ENCODE results near the gene DOK3. TPM values are rescaled to one million over a fixed set of nuclear protein-coding genes. Genes with fewer than 3 reads are reported as not detected.

Gene DOK3
- total and polyA plus RNA-seq, 2 of the 13 experiments (the other 11 are each of a cell fraction or from before 2014, with no cell fraction given) = 1.4 to 1.5 TPM

DNA sequence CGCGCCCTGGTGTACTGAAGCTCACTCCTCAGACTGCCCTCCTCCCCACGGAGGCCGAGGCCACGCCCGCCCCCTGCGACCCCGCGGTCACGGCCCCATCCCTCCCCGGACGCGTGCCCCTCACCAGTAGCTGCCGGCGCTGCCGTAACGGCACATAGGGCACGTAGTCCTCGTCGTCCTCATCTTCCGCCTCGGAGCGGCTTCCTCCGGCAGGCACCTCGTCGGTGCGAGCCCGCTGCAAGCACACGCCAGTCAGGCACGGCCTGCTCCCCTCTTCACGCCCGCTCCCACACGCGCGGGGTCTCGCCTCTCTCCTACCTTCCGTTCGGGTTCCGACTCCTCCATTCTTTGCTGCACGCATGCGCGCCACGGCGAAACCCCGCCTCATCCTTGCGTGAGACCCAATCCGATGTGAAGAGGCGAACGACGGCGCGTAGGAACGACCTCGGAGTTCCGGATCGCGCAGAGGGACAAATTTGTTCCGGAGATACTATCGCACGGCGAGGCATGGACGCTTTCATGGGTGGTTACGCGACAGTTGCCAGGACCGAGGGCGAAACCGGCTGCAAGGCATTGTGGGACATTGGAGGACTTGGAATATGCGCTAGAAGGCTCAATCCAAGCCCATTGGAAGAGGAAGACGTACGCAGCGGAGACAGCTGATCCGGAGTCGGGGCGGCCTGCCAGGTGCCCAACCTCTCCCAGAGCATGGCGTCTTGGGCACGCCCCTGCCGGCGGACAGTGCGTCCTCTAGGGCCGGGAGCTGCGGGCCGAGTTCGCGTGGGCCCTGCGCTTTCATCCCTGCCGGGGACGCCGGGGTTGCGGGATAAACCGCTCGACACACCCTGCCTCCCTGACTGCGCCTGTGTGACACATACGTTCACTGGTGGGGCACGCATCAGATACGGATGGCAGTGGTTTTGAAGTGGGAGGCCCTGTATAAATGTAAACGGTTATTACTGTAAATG lies 7.3 kb upstream of the DOK3 start, which contains the start of gene DDX41 (continued):
- TF ChIP-seq PAWR (CRISPR knock-in tag; IDR thresholded peaks at IDR 0.05; ENCODE audit: borderline replicate concordance) = 0 out of 2 replicates have a peak, but pooled peaks have one; percentile 52
- TF ChIP-seq RBM22 (optimal IDR thresholded peaks at IDR 0.05; ENCODE audit: low read length) = peak; percentile 60
- no peak for TF ChIP-seq ZNF530 (CRISPR knock-in tag; IDR thresholded peaks at IDR 0.05; ENCODE audit: low read depth)
- no peak for TF ChIP-seq NFRKB (IDR thresholded peaks at IDR 0.05)
- peak; percentile 71; the same call in 1 of the 2 replicates for TF ChIP-seq KLF12 (CRISPR knock-in tag; IDR thresholded peaks at IDR 0.05; ENCODE audit: borderline replicate concordance)
- TF ChIP-seq, protein P1, sequence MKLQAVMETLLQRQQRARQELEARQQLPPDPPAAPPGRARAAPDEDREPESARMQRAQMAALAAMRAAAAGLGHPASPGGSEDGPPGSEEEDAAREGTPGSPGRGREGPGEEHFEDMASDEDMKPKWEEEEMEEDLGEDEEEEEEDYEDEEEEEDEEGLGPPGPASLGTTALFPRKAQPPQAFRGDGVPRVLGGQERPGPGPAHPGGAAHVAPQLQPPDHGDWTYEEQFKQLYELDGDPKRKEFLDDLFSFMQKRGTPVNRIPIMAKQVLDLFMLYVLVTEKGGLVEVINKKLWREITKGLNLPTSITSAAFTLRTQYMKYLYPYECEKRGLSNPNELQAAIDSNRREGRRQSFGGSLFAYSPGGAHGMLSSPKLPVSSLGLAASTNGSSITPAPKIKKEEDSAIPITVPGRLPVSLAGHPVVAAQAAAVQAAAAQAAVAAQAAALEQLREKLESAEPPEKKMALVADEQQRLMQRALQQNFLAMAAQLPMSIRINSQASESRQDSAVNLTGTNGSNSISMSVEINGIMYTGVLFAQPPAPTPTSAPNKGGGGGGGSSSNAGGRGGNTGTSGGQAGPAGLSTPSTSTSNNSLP (IDR thresholded peaks at IDR 0.05; ENCODE audit: low read depth, low read length) = peak; percentile 39; the same call in 1 of the 2 replicates
- TF ChIP-seq NFE2 (CRISPR knock-in tag; IDR thresholded peaks at IDR 0.05) = no peak
- TF ChIP-seq KLF15 (CRISPR knock-in tag; IDR thresholded peaks at IDR 0.05; ENCODE audit: borderline replicate concordance) = no peak
- peak; percentile 61; the same call in 1 of the 2 replicates for TF ChIP-seq ZNF333 (CRISPR knock-in tag; IDR thresholded peaks at IDR 0.05; ENCODE audit: borderline replicate concordance)
- TF ChIP-seq ZNF235 (CRISPR knock-in tag; IDR thresholded peaks at IDR 0.05; ENCODE audit: borderline replicate concordance) = peak; percentile 93
- TF ChIP-seq DRAP1 (CRISPR knock-in tag; IDR thresholded peaks at IDR 0.05) = peak; percentile 91
- TF ChIP-seq MED8 (CRISPR knock-in tag; IDR thresholded peaks at IDR 0.05; ENCODE audit: insufficient replicate concordance) = peak; percentile 81
- 0 out of 2 replicates have a peak, but pooled peaks have one; percentile 59 for TF ChIP-seq HNRNPL (IDR thresholded peaks at IDR 0.05; ENCODE audit: low read depth, low read length)
- peak; percentile 99 for TF ChIP-seq KDM2A (CRISPR knock-in tag; IDR thresholded peaks at IDR 0.05; ENCODE audit: borderline replicate concordance, low read depth)
- TF ChIP-seq REXO4 (CRISPR knock-in tag; IDR thresholded peaks at IDR 0.05; ENCODE audit: borderline replicate concordance) = no peak
- peak; percentile 91 for TF ChIP-seq ZNF556 (CRISPR knock-in tag; IDR thresholded peaks at IDR 0.05; ENCODE audit: borderline replicate concordance)
- peak; percentile 97 for TF ChIP-seq RFX5 (IDR thresholded peaks at IDR 0.05; ENCODE audit: low read depth, low read length)
- TF ChIP-seq, protein P2, sequence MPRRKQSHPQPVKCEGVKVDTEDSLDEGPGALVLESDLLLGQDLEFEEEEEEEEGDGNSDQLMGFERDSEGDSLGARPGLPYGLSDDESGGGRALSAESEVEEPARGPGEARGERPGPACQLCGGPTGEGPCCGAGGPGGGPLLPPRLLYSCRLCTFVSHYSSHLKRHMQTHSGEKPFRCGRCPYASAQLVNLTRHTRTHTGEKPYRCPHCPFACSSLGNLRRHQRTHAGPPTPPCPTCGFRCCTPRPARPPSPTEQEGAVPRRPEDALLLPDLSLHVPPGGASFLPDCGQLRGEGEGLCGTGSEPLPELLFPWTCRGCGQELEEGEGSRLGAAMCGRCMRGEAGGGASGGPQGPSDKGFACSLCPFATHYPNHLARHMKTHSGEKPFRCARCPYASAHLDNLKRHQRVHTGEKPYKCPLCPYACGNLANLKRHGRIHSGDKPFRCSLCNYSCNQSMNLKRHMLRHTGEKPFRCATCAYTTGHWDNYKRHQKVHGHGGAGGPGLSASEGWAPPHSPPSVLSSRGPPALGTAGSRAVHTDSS (CRISPR knock-in tag; conservative IDR thresholded peaks at IDR 0.05) = peak; percentile 79; the same call in 1 of the 2 replicates
- no peak for TF ChIP-seq KLF6 (CRISPR knock-in tag; IDR thresholded peaks at IDR 0.05)
- TF ChIP-seq, protein P3, sequence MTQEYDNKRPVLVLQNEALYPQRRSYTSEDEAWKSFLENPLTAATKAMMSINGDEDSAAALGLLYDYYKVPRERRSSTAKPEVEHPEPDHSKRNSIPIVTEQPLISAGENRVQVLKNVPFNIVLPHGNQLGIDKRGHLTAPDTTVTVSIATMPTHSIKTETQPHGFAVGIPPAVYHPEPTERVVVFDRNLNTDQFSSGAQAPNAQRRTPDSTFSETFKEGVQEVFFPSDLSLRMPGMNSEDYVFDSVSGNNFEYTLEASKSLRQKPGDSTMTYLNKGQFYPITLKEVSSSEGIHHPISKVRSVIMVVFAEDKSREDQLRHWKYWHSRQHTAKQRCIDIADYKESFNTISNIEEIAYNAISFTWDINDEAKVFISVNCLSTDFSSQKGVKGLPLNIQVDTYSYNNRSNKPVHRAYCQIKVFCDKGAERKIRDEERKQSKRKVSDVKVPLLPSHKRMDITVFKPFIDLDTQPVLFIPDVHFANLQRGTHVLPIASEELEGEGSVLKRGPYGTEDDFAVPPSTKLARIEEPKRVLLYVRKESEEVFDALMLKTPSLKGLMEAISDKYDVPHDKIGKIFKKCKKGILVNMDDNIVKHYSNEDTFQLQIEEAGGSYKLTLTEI (CRISPR knock-in tag; conservative IDR thresholded peaks at IDR 0.05) = no peak
- TF ChIP-seq ZFX (CRISPR knock-in tag; IDR thresholded peaks at IDR 0.05; ENCODE audit: low read depth) = peak; percentile 92
